ENCODE data around the gene PWP1.

DNA sequence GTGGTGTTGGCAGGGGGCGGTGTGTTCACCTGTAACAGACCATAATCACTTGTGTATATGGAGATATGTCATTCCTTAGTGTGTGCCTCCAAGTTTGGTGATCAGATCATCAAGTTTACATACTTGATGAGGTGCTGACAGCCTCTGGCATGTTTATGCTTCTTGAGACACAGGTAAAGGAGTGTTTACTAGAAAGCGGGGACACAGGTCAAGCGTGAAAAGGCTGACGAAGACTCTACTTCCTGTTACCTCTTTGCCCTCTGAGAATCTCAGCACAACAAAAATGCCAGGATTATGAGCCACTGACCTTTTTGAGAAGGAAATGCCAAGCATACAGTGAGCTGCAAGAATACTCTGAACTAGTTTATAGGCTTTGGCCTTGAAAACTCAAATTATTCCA is 45.8 kb downstream of the PWP1 start:
- TF ChIP-seq, protein P1, sequence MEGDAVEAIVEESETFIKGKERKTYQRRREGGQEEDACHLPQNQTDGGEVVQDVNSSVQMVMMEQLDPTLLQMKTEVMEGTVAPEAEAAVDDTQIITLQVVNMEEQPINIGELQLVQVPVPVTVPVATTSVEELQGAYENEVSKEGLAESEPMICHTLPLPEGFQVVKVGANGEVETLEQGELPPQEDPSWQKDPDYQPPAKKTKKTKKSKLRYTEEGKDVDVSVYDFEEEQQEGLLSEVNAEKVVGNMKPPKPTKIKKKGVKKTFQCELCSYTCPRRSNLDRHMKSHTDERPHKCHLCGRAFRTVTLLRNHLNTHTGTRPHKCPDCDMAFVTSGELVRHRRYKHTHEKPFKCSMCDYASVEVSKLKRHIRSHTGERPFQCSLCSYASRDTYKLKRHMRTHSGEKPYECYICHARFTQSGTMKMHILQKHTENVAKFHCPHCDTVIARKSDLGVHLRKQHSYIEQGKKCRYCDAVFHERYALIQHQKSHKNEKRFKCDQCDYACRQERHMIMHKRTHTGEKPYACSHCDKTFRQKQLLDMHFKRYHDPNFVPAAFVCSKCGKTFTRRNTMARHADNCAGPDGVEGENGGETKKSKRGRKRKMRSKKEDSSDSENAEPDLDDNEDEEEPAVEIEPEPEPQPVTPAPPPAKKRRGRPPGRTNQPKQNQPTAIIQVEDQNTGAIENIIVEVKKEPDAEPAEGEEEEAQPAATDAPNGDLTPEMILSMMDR (IDR thresholded peaks at IDR 0.05), result no peak
- no peak for TF ChIP-seq POLR2A (IDR thresholded peaks at IDR 0.05)
